ENCODE measurements around the gene EXD1.

GRCh38 chr15:41235929-41236328 is 5.4 kb upstream of the EXD1 start:
- TF ChIP-seq CTCF (IDR thresholded peaks at IDR 0.05) (no peak), MAX (CRISPR knock-in tag; IDR thresholded peaks at IDR 0.05) (no peak), ZNF232 (CRISPR knock-in tag; IDR thresholded peaks at IDR 0.05) (no peak), USF2 (CRISPR knock-in tag; IDR thresholded peaks at IDR 0.05) (no peak)
